Activated B cell treated with CpG ODN at 0.5 μM for 24 hours (primary cell): Measurements from ENCODE around the gene RPL21. TPM values are rescaled to one million over a fixed set of nuclear protein-coding genes. Genes with fewer than 3 reads are reported as not detected.
A peak's percentile ranks its signal among the peaks of the same experiment; 100 is the strongest.

ENCODE experiments used
- ATAC-seq: fragments of 200-7000 bp; cut with Tn5 transposase; one replicate; pipeline ENCODE4 v1.10.0; 2021; ENCODE audit warnings: low read depth, mild to moderate bottlenecking, moderate library complexity
- CTCF ChIA-PET: fragments of 350-600 bp; sonication (Branson Sonifier 250); formaldehyde crosslinking; loops from one replicate; lab custom pipeline; 2021; ENCODE audit warnings: antibody characterized with exemption; lab: Charles Lee
- POLR2A ChIA-PET: fragments of 350-600 bp; sonication (Branson Sonifier 250); formaldehyde crosslinking; loops from one replicate; lab custom pipeline; 2021; ENCODE audit warnings: antibody characterized with exemption; lab: Charles Lee
- DNase-seq: peaks from one replicate; pipeline ENCODE4 v3.0.0; 2022
- H3K27ac Mint-ChIP-seq: one replicate; pipeline ENCODE4 v1.8.0; 2020; ENCODE audit warnings: mixed read lengths
- H3K27me3 Mint-ChIP-seq: one replicate; pipeline ENCODE4 v1.8.0; 2021; ENCODE audit warnings: mixed read lengths
- H3K36me3 Mint-ChIP-seq: one replicate; pipeline ENCODE4 v1.8.0; 2021; ENCODE audit warnings: low read depth, mixed read lengths
- H3K4me1 Mint-ChIP-seq: one replicate; pipeline ENCODE4 v1.8.0; 2021; ENCODE audit warnings: mixed read lengths
- H3K4me3 Mint-ChIP-seq: one replicate; pipeline ENCODE4 v1.8.0; 2020; ENCODE audit warnings: mild to moderate bottlenecking, mixed read lengths
- H3K9me3 Mint-ChIP-seq: one replicate; pipeline ENCODE4 v1.8.0; 2020; ENCODE audit warnings: mixed read lengths
- intact Hi-C: fragments of 100-400 bp; cut with micrococcal nuclease; formaldehyde crosslinking; loops from one replicate; pipeline ENCODE4 v1.15.1; 2024
- total RNA-seq: library from RNA; stranded (reverse); gene quantifications from 2 replicates; pipeline ENCODE4 v1.2.3, GENCODE V29; 2022
- TF ChIP-seq, protein P1 (sequence below): fragments of 200-600 bp; IDR thresholded peaks from one replicate; pipeline ENCODE4 v1.8.0; 2022; ENCODE audit warnings: antibody characterized with exemption, mild to moderate bottlenecking

RPL21 gene
- total RNA-seq, 1 donor from 2014 or later, result 1,996 TPM

DNA sequence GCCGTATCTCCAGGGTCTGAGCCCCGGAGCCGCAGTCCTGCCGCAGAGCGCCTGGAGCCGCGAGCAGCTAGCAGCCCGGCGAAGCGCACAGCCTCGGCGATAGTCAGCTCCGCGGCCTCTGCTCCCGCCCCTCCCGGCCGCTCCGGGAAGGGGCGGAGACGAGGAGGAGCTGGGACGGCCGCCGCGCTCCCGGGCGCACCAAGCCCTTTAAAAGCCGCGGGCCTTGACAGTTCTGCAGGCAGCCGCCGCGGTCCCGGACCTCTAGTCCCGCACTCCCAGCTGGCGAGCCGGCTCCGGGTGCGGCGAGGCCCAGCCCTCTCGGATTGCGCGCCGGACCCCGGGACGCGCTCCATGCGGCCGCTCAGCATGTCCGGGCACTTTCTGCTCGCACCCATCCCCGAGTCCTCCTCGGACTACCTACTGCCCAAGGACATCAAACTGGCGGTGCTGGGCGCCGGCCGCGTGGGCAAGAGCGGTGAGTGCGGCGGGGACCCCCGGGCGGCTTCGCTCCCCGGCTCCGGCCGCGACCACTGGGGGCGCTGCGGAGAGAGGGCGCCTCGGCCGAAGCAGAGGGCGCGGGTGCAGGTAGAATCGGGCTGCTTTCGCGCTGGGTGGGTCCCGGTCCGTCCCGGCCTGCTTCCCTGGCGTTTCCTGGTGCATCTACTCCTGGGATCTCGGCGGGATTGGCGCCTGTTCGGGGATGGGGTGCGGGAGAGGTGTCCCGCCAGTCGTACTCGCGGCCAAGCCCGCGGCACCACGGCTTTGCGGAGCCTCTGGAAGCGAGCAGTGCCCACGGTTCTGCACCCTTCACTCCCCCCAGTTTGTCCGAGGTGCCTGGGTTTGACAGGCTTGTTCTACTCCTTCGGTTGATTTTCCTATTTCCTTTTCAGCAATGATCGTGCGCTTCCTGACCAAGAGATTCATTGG lies 19.5 kb downstream of the RPL21 start, which contains the start of gene RASL11A:
TSS of gene RASL11A (plus strand) at position 237 of the 927 bp plus-strand sequence. CDS start at position 352, 115 bp downstream.
- H3K36me3 Mint-ChIP-seq, result peaks cover 4% of the 10 kb centered on the region
- ChIA-PET CTCF (interaction anchor here (0.7 to 2.5 kb wide), 15 partner anchors 9 to 285 kb away, joined by 3 to 15 read pairs (median 4); no protein-coding TSS in a partner anchor), POLR2A (interaction anchor here (0.6 to 1.2 kb wide), 12 partner anchors 13 to 1234 kb away, joined by 3 to 9 read pairs (median 4); partner anchors contain the start of gene RPL21)
- no peaks in the 10 kb centered on the region for H3K27me3 Mint-ChIP-seq
- TF ChIP-seq, protein P1, sequence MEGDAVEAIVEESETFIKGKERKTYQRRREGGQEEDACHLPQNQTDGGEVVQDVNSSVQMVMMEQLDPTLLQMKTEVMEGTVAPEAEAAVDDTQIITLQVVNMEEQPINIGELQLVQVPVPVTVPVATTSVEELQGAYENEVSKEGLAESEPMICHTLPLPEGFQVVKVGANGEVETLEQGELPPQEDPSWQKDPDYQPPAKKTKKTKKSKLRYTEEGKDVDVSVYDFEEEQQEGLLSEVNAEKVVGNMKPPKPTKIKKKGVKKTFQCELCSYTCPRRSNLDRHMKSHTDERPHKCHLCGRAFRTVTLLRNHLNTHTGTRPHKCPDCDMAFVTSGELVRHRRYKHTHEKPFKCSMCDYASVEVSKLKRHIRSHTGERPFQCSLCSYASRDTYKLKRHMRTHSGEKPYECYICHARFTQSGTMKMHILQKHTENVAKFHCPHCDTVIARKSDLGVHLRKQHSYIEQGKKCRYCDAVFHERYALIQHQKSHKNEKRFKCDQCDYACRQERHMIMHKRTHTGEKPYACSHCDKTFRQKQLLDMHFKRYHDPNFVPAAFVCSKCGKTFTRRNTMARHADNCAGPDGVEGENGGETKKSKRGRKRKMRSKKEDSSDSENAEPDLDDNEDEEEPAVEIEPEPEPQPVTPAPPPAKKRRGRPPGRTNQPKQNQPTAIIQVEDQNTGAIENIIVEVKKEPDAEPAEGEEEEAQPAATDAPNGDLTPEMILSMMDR, result peak; percentile 99
- ATAC-seq (peak; percentile 91), DNase-seq (peak; percentile 85)
- H3K4me1 Mint-ChIP-seq, result peaks cover 28% of the 10 kb centered on the region
- peak within 1 kb of the TSS; percentile 90 for H3K4me3 Mint-ChIP-seq
- H3K9me3 Mint-ChIP-seq, result no peaks in the 10 kb centered on the region
- H3K27ac Mint-ChIP-seq, result peak within 1 kb of the TSS; percentile 14
- intact Hi-C loops, result loop anchor here (1.0 to 5.0 kb wide), 7 partner anchors 11 to 286 kb away; partner anchors contain the start of gene RPL21

DNA sequence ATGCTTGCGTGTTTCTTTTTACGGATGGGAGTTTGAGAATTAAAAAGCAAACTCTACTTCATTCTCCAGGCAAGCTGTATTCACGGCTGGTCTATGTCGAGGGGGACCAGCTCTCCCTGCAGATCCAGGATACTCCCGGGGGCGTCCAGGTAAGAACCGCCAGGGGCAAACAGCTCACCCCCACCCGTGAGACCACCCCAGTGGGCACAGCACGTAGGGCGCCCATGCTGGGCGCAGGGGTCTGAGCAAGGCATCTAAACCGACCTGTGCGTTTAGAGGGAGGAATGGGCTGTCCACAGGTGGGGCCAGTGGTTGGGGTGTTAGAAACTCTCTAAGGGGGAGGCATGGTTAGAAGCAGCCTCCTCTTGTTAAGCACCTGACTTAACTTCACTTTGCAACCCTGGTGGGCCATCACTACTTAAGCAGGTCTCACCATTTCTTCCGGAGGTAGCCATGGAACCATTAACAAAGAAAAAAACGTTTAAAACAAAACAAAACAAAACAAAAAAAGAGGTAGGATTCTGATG lies 20.3 kb downstream of the RPL21 start:
- intact Hi-C loops, result loop anchor here (1.0 to 5.0 kb wide), 3 partner anchors 45 to 169 kb away; no protein-coding TSS in a partner anchor
- ChIA-PET CTCF (interaction anchor here (1.5 to 2.5 kb wide), 7 partner anchors 13 to 286 kb away, joined by 4 to 15 read pairs (median 5); no protein-coding TSS in a partner anchor), POLR2A (no interaction called here)
- H3K36me3 Mint-ChIP-seq, result peaks cover 4% of the 10 kb centered on the region
- no peaks in the 10 kb centered on the region for H3K9me3 Mint-ChIP-seq
- H3K4me3 Mint-ChIP-seq, result peak overlapping the region; percentile 90
- TF ChIP-seq, protein P1, result no peak
- peaks cover 27% of the 10 kb centered on the region for H3K4me1 Mint-ChIP-seq
- no peak for ATAC-seq
- no peaks in the 10 kb centered on the region for H3K27me3 Mint-ChIP-seq
- no peak for DNase-seq
- no peak overlapping the region for H3K27ac Mint-ChIP-seq

DNA sequence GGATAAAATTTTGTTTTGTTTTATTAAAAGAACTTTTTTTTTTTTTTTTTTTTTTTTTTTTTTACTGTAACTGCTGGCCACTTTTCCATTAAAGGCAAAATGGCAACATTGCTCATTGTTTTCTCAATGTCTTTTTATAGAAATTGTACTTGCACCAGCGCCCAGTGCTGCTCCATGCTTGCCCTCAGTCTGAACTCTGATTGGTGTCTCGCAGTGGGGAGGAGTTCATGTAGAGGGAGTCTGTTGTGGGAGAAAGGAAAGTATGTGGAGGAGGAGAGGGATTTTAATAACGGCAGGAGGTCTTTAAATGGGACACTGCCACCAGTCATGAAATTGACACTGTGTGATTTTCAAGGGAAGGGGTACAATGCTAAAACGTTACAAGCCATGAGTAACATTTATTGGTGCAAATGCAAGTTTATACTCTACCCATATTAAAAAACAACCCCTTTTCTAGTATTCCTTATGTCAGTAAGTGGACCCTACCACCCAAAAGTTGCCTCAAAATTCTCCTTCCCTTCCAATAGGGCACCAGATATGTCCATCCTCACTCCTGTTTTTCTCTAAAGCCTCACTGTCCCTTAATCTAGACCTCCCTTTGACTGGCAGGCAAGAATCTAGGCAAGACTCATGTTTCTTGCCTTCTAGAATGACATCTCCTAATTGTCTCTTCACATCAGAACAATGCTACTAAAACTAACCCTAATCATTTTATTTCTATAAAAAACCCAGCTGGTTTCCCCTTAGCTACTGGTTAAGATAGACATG lies 22.5 kb downstream of the RPL21 start:
- peaks cover 4% of the 10 kb centered on the region for H3K36me3 Mint-ChIP-seq
- POLR2A ChIA-PET, result interaction anchor here (0.7 kb wide), 1 partner anchor 347 kb away, joined by 6 read pairs; no protein-coding TSS in a partner anchor
- H3K9me3 Mint-ChIP-seq, result no peaks in the 10 kb centered on the region
- CTCF ChIA-PET, result interaction anchor here (0.7 to 1.7 kb wide), 4 partner anchors 10 to 289 kb away, joined by 3 to 4 read pairs (median 4); no protein-coding TSS in a partner anchor
- TF ChIP-seq, protein P1, result no peak
- no peak overlapping the region for H3K27ac Mint-ChIP-seq
- no peak overlapping the region for H3K4me3 Mint-ChIP-seq
- no peaks in the 10 kb centered on the region for H3K27me3 Mint-ChIP-seq
- ATAC-seq, result no peak
- H3K4me1 Mint-ChIP-seq, result peaks cover 15% of the 10 kb centered on the region
- intact Hi-C loops, result loop anchor here (5.0 kb wide), 1 partner anchor 172 kb away; no protein-coding TSS in a partner anchor
- DNase-seq, result no peak

- Mint-ChIP-seq H3K27ac (no peak overlapping the region), H3K4me3 (no peak overlapping the region), H3K36me3 (peaks cover 4% of the 10 kb centered on the region), H3K4me1 (peaks cover 15% of the 10 kb centered on the region), H3K9me3 (no peaks in the 10 kb centered on the region), H3K27me3 (no peaks in the 10 kb centered on the region)
- TF ChIP-seq, protein P1, result no peak
- DNase-seq (no peak), ATAC-seq (no peak)
- intact Hi-C loops, result loop anchor here (5.0 kb wide), 1 partner anchor 172 kb away; no protein-coding TSS in a partner anchor
- CTCF ChIA-PET, result interaction anchor here (1.0 to 1.3 kb wide), 3 partner anchors 10 to 79 kb away, joined by 3 to 4 read pairs (median 4); no protein-coding TSS in a partner anchor
- POLR2A ChIA-PET, result no interaction called here
Observed at GRCh38 chr13:27274631-27275030, 23.3 kb downstream of the RPL21 start.
